PC-9 (cell line): ENCODE measurements around the gene ATL2.

Source experiments
- CTCF ChIP-seq: fragments of 200-600 bp; sonication (generic); conservative IDR thresholded peaks from 2 replicates; pipeline ENCODE4 v1.6.1; 2017; ENCODE audit warnings: mixed run types, antibody characterized with exemption, mild to moderate bottlenecking, moderate library complexity
- EZH2 ChIP-seq: fragments of 200-600 bp; sonication (generic); IDR thresholded peaks from 2 replicates; pipeline ENCODE4 v1.8.0; 2017; ENCODE audit warnings: antibody characterized with exemption, low read depth

GRCh38 chr2:38264396-38265221 is 112.5 kb downstream of the ATL2 start:
- TF ChIP-seq CTCF (no peak), EZH2 (no peak)
